Body of pancreas (tissue), 4 donors: ENCODE measurements around the gene LAMTOR5. TPM values are rescaled to one million over a fixed set of nuclear protein-coding genes. Genes with fewer than 3 reads are reported as not detected.
"Not testable (repeated sequence)": the region's sequence is repeated elsewhere in the genome, so short reads cannot be mapped to it uniquely, and the experiment has no call there.

ENCODE experiments used
- ATAC-seq: fragments of 150-250 bp; one replicate; pipeline ENCODE4 v1.9.1; 2016
- DNase-seq, 4 donors: peaks; one replicate each; pipeline ENCODE4 v3.0.0-alpha.2; 2019
- H3K27ac ChIP-seq, 4 donors: fragments of 200-600 bp; sonication (generic); 1 replicate in 3 of 4; 2 replicates in 1 of 4; pipeline versions ENCODE4 v1.5.1 to v1.6.1; 2016 to 2019; ENCODE audit warnings: mild to moderate bottlenecking in 1 of 4, mixed read lengths in 1 of 4, moderate library complexity in 1 of 4
- H3K27me3 ChIP-seq, 2 donors: fragments of 200-600 bp; sonication (generic); one replicate each; pipeline ENCODE4 v1.6.0; 2016; ENCODE audit warnings: mild to moderate bottlenecking in 1 of 2
- H3K36me3 ChIP-seq, 2 donors: fragments of 200-600 bp; sonication (generic); replicated peaks in 1 of 2; 2 replicates each; pipeline ENCODE4 v1.5.1; 2016; ENCODE audit warnings: low read depth in 2 of 2; ENCODE audit not compliant: insufficient read depth in 1 of 2
- H3K4me1 ChIP-seq: fragments of 200-600 bp; sonication (generic); one replicate; pipeline ENCODE4 v1.6.0; 2016
- H3K4me3 ChIP-seq, 2 donors: fragments of 200-600 bp; sonication (generic); 1 replicate in 1 of 2; 2 replicates in 1 of 2; pipeline ENCODE4 v1.5.1; 2016 to 2019
- H3K9me3 ChIP-seq, 3 donors: fragments of 200-600 bp; sonication (generic); 1 replicate in 2 of 3; 2 replicates in 1 of 3; pipeline ENCODE4 v1.5.1; 2016
- CTCF ChIP-seq, 7 experiments: fragments of 450-650 bp in 4 of 7; fragments of 200-600 bp in 3 of 7; sonication (generic) in 3 of 7; IDR thresholded peaks; one replicate each; pipeline ENCODE4 v1.5.1; 2016 to 2019; ENCODE audit warnings: antibody characterized with exemption in 7 of 7
- POLR2A ChIP-seq, 3 donors: fragments of 450-650 bp; IDR thresholded peaks; one replicate each; pipeline ENCODE4 v1.6.1; 2016; ENCODE audit warnings: antibody characterized with exemption in 3 of 3, mild to moderate bottlenecking in 2 of 3
- WGBS, 2 donors: methylation state at CpG; one replicate each; pipeline ENCODE4 v1.1.5; 2017; 5-methylcytosine and 5-hydroxymethylcytosine counted together
- intact Hi-C: fragments of 100-400 bp; cut with DNase I; formaldehyde crosslinking; loops from one replicate; pipeline ENCODE4 v1.15.1; 2023
- total RNA-seq, 2 donors: library from RNA; depleted of rRNA; stranded (reverse); fragments of >200 nt; gene quantifications; one replicate each; pipeline ENCODE4 v1.1.0, GENCODE V29; 2016

Gene LAMTOR5
- total RNA-seq, 2 donors from 2014 or later = 8.6 to 25.4 TPM

DNA sequence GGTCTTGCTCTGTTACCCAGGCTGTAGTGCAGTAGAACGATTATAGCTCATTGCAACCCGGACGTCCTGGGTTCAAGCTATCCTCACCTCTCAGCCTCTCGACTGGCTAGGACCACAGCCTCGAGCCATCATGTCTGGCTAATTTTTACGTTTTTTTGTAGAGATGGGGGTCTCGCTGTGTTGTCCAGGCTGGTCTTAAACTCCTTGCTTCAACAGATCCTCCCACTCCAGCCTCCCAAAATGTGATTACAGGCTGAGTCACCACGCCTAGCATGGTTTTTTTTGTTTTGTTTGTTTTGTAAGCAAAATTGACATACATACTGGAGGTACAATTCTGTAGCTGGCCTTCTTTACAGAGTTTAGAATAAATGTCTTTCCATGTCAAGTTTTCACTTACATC, 994 bp upstream of the LAMTOR5 start:
- TF ChIP-seq CTCF (IDR thresholded peaks at IDR 0.05) (no peak), POLR2A (IDR thresholded peaks at IDR 0.05) (no peak)
- intact Hi-C loops = no loop called here
- 85 to 87% methylated on average over 8 of the region's 8 CpGs for WGBS, 2 donors
- Histone ChIP-seq H3K27ac (no peak overlapping the region), H3K9me3 (no peaks in the 10 kb centered on the region), H3K27me3 (no peaks in the 10 kb centered on the region), H3K4me1 (peaks cover 19% of the 10 kb centered on the region), H3K36me3 (peaks cover 0 to 3% of the 10 kb centered on the region in 2 donors), H3K4me3 (no peak overlapping the region)
- DNase-seq = no peak
- ATAC-seq = no peak

GRCh38 chr1:110406407-110406806, 1.1 kb downstream of the LAMTOR5 start:
- peak overlapping the region in 1 of 2 donors; percentile 63 for H3K4me3 ChIP-seq
- ATAC-seq, DNase-seq, H3K9me3 ChIP-seq, H3K27me3 ChIP-seq, intact Hi-C loops: not testable (repeated sequence)
- peak overlapping the region in 2 of 4 donors; percentile 7 to 91 for H3K27ac ChIP-seq
- WGBS, 2 donors = 60 to 65% methylated on average over 15 of the region's 15 CpGs
- peaks cover 19% of the 10 kb centered on the region for H3K4me1 ChIP-seq
- H3K36me3 ChIP-seq = peaks cover 6 to 18% of the 10 kb centered on the region in 2 donors

- Histone ChIP-seq H3K27ac (no peak overlapping the region), H3K9me3 (no peaks in the 10 kb centered on the region), H3K36me3 (peaks cover 6 to 31% of the 10 kb centered on the region in 2 donors), H3K4me1 (peaks cover 19% of the 10 kb centered on the region), H3K4me3 (no peak overlapping the region), H3K27me3 (no peaks in the 10 kb centered on the region)
- TF ChIP-seq CTCF (IDR thresholded peaks at IDR 0.05) (no peak), POLR2A (IDR thresholded peaks at IDR 0.05) (no peak)
- DNase-seq = no peak
- 59 to 60% methylated on average over 4 of the region's 4 CpGs for WGBS, 2 donors
- intact Hi-C loops = no loop called here
- no peak for ATAC-seq
These were observed 3.1 kb downstream of the LAMTOR5 start for GRCh38 chr1:110404401-110404800.

GRCh38 chr1:110403805-110404204, 3.7 kb downstream of the LAMTOR5 start:
- DNase-seq = no peak

GRCh38 chr1:110396259-110396958, 11.1 kb downstream of the LAMTOR5 start:
- H3K27me3 ChIP-seq, H3K4me3 ChIP-seq, DNase-seq, H3K9me3 ChIP-seq, H3K27ac ChIP-seq, ATAC-seq, intact Hi-C loops, H3K4me1 ChIP-seq: not testable (repeated sequence)
- 94 to 96% methylated on average over 27 to 43 of the region's 48 CpGs for WGBS, 2 donors
- peaks cover 0 to 13% of the 10 kb centered on the region in 2 donors for H3K36me3 ChIP-seq

More at GRCh38 chr1:110403805-110404204, 3.7 kb downstream of the LAMTOR5 start:
- Histone ChIP-seq H3K27me3 (no peaks in the 10 kb centered on the region), H3K9me3 (no peaks in the 10 kb centered on the region), H3K4me1 (peaks cover 19% of the 10 kb centered on the region), H3K27ac (no peak overlapping the region), H3K4me3 (no peak overlapping the region), H3K36me3 (peaks cover 6 to 31% of the 10 kb centered on the region in 2 donors)
- ATAC-seq = no peak
- TF ChIP-seq POLR2A (IDR thresholded peaks at IDR 0.05) (no peak), CTCF (IDR thresholded peaks at IDR 0.05) (no peak)
- intact Hi-C loops = no loop called here
- 91 to 93% methylated on average over 5 of the region's 5 CpGs for WGBS, 2 donors

DNA sequence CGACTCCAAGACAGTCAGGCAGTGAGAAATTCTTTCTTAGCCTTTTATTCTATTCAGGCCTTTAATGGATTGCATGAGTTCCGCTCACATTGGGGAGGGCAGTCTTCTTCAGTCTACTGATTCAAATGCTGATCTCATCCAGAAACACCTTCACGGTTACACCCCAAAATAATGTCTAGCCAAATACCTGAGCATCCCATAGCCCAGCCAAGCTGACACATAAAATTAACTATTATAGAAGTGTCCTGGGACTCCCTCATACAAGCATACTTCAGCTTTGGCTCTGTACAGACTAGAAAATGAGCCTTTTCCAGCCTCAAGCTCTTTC, 13.0 kb downstream of the LAMTOR5 start:
- intact Hi-C loops = no loop called here
- no peaks in the 10 kb centered on the region for H3K27me3 ChIP-seq
- no peak for ATAC-seq
- no peaks in the 10 kb centered on the region for H3K9me3 ChIP-seq
- H3K27ac ChIP-seq = no peak overlapping the region
- WGBS, 2 donors = 91 to 98% methylated on average over 3 of the region's 3 CpGs
- H3K36me3 ChIP-seq = no peaks in the 10 kb centered on the region
- no peaks in the 10 kb centered on the region for H3K4me1 ChIP-seq
- H3K4me3 ChIP-seq = no peak overlapping the region
- TF ChIP-seq POLR2A (IDR thresholded peaks at IDR 0.05) (no peak), CTCF (IDR thresholded peaks at IDR 0.05) (no peak)
- no peak for DNase-seq
